GM12874 (cell line): ENCODE results near the gene PDLIM4.

Experiments used
- TF ChIP-seq, protein P1 (sequence below): IDR thresholded peaks from 2 replicates; pipeline ENCODE4 v1.5.1; 2011; ENCODE audit warnings: low read depth, mild to moderate bottlenecking, control low read depth, low read length, moderate library complexity; ENCODE audit not compliant: insufficient read depth

The PDLIM4 gene

DNA sequence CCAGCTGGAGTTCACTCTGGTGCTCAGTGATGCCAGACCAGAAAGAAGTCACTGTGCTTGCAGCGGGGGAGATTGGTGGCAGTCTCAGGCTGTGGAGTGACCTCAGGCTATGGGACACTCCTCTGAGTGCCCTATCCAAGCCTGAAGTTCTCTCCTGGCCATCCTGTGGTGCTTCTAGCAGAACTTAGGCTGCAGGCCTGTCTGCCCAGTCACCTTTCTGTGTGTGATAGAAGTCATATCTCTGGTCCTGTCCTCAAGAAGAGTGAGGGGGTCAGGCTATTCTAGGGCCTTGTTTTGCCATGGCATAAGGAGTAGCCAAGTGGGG is 9.3 kb downstream of the PDLIM4 start:
- TF ChIP-seq, protein P1, sequence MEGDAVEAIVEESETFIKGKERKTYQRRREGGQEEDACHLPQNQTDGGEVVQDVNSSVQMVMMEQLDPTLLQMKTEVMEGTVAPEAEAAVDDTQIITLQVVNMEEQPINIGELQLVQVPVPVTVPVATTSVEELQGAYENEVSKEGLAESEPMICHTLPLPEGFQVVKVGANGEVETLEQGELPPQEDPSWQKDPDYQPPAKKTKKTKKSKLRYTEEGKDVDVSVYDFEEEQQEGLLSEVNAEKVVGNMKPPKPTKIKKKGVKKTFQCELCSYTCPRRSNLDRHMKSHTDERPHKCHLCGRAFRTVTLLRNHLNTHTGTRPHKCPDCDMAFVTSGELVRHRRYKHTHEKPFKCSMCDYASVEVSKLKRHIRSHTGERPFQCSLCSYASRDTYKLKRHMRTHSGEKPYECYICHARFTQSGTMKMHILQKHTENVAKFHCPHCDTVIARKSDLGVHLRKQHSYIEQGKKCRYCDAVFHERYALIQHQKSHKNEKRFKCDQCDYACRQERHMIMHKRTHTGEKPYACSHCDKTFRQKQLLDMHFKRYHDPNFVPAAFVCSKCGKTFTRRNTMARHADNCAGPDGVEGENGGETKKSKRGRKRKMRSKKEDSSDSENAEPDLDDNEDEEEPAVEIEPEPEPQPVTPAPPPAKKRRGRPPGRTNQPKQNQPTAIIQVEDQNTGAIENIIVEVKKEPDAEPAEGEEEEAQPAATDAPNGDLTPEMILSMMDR, result no peak

DNA sequence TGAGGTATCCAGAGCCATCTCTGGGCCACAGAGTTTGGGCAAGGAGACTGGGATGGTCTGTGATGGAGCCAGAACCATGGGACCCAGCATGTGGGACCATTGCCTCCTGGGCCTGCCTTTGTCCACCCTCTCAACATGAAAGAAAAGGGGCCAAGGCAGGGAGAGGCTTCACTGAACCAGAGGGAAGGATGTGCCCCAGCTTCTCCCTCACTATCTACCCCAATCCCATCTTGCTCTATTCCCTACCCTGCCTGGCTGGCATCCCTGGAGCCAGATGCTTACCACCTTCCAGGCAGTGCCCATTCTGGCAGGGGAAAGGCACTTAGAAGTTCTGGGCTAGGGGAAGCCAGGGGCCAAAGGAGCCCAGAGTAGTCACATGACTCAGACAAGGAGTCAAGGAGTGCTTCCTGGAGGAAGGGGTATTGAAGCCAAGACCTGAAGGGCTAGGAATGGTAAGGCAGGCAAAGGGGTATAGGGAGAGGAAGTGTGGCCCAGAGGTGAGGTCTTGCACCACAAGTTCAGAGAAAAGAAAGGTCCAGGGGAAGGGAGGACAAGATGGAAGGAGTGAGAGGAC is 9.8 kb downstream of the PDLIM4 start:
- TF ChIP-seq, protein P1, result no peak

DNA sequence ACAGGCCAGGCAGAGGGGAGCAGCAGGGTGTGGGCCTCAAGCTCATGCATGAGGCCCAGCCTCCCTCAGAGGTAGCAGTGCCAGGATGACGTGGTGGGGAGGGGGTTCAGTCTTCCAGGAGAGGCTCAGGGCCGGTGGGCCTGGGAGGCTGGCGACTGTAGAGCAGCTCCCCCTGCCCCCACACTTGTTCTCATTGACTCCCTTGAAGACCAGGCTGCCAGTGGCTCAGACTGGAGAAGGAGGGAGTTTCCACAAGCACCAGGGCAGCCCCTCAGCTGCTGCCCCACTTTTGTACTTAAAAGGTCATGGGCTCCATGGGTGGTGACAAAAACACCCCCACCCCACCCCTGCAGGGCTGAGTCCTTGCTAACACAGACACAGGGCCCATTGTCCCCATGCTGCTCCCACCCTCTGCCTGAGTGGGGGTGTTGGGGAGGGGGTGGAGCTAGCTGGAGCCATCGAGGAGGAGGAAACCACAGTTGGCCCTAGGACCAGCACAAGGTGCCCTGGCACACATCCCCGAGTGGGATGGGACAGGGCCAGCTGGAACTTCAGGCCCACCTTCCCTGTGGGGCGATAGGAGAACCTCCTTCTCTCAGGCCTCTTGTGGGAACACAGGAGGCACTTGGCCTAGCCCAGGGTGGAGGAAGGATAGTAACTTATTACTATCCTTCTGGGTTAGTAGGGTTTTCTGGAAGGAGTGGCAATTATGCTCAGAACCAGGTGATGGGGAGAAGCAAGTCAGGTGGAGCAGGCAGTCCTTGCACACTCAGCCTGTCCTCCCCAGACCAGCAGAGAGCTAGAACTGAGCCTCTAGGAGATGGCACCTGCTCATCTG is 10.7 kb downstream of the PDLIM4 start:
- TF ChIP-seq, protein P1, result no peak

DNA sequence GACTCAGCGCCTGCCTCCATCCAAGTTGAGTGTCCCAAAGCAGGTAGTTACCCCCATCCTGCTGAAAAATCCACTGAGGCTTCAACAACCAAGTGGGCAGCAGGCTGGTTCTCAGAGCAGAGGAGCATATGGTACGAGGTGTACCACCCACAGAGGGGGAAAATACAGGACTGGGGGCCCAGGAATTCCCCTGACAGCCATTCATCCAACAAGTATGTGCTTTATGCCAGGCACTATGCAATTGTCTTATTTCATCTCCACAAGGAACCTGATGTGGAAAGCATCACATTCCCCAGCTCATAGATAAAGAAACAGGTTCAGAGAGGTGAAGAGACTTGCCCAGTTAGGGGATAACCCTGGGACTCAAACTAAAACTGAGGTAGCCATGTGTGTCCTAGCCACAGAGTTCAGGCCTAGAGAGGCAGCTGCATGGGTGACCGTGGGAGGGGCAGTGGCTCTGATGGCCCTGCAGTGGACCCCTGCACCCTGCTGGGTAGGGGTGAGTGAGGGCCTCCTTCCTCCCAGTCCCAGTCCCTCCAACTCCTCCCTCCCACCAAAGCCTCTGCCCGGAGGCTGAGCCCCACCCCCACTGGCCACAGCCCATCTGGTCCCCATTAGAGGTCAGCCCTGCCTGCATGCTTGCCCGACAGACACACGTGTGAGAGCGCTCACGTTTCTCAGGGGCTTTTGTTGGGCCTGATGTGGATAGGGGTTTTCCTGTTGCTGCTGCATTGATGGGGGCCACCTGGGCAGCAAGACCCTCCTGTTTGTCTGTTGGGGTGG is 11.5 kb downstream of the PDLIM4 start:
- TF ChIP-seq, protein P1, result no peak

DNA sequence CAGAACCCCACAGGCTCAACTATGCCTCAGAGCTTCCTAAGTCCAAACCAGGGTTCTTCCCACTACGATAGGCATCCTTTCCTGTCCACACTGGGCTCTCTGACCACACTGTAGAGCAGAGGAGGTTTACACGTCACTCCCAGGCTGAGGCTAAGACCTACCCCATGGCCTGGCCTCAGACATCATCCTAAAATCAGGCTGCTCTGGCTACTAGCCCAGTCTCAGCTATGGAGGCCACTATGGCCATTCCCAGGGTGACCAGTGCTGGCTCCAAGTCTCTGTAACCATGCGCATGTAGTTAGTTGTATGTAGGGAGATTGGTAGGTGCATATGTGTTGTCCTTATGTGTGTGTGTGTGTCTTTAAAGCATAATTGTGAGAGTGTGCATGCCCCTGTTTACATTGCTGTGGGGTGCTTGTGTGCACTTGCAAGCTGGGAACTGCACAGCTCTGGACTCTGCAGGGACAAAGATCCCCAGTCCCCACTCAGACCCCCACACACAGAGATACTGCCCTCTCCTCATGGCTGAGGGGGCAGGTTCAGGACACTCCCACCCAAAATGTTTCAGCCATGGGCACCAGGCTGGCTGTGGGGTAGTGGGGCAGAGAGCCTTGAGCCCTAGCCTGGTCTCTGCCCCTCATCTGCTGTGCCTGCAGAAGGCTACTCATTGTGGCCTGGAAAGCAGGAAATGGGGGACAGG is 12.3 kb downstream of the PDLIM4 start:
- TF ChIP-seq, protein P1, result no peak

DNA sequence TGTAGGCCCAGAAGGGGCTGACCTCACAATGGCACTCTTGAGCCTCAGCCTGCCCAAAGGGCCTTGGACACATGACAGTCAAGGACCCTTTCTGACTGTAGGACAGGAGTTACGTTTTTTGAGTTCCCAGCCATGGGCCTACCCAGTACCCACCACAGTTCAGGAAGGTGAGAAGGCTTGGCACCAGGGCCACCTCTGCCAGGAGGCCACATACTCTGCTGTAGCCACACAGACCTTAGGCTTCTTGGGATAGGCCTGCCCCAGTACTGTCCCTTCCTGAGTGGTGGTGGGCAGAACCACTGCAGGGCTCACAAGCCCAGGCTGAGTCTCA is 12.8 kb downstream of the PDLIM4 start:
- TF ChIP-seq, protein P1, result no peak

DNA sequence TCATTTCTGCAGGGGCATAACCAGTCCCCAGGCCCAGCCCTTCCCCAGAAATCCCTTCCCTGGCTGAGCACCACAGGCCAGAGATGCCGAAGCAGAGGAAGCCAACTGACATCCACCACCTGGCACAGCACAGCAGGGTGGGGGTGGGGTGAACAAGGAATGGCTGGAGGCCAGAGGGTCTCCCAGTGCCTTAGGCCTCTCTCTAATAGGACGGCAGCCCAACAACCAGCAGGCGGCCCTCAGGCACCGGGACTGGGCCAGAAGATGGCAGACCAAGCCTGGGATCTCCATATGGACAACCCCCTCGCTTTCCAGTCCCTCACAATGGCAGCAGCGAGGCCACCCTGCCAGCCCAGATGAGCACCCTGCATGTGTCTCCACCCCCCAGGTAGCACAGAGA is 13.2 kb downstream of the PDLIM4 start:
- TF ChIP-seq, protein P1, result no peak
